Glutamatergic neuron (in vitro differentiated cells): ENCODE data around the gene GARIN5A. TPM values are rescaled to one million over a fixed set of nuclear protein-coding genes. Genes with fewer than 3 reads are reported as not detected.

Experiments used
- DNase-seq: peaks from one replicate; pipeline ENCODE4 v3.0.0; 2022
- H3K27ac Mint-ChIP-seq: one replicate; pipeline ENCODE4 v1.8.0; 2020; ENCODE audit warnings: mild to moderate bottlenecking, mixed read lengths, inconsistent platforms; ENCODE audit not compliant: unreplicated experiment
- H3K27me3 Mint-ChIP-seq: one replicate; pipeline ENCODE4 v1.8.0; 2020; ENCODE audit warnings: mild to moderate bottlenecking, moderate library complexity, mixed read lengths, inconsistent platforms; ENCODE audit not compliant: unreplicated experiment
- H3K36me3 Mint-ChIP-seq: one replicate; pipeline ENCODE4 v1.8.0; 2020; ENCODE audit warnings: mild to moderate bottlenecking, mixed read lengths, inconsistent platforms; ENCODE audit not compliant: unreplicated experiment
- H3K4me1 Mint-ChIP-seq: one replicate; pipeline ENCODE4 v1.8.0; 2020; ENCODE audit warnings: mild to moderate bottlenecking, low read depth, mixed read lengths, inconsistent platforms; ENCODE audit not compliant: unreplicated experiment
- H3K4me3 Mint-ChIP-seq: one replicate; pipeline ENCODE4 v1.8.0; 2020; ENCODE audit warnings: mild to moderate bottlenecking, mixed read lengths, inconsistent platforms; ENCODE audit not compliant: unreplicated experiment
- H3K9me3 Mint-ChIP-seq: one replicate; pipeline ENCODE4 v1.8.0; 2020; ENCODE audit warnings: mild to moderate bottlenecking, moderate library complexity, mixed read lengths, inconsistent platforms; ENCODE audit not compliant: unreplicated experiment
- total RNA-seq: library from RNA; stranded (reverse); fragmentation: NEBNext Ultra II Directional; extraction: Animal tissue kit (Norgen Biotek cat#: 25700); gene quantifications from one replicate; pipeline ENCODE4 v1.2.1, GENCODE V29; 2021; ENCODE audit not compliant: unreplicated experiment
- TF ChIP-seq, protein P1 (sequence below): fragments of 200-600 bp; sonication (generic); IDR thresholded peaks from one replicate; pipeline ENCODE4 v1.5.0; 2021; ENCODE audit not compliant: partially characterized antibody, unreplicated experiment

GARIN5A gene
- total RNA-seq, 1 donor from 2014 or later = 5.2 TPM

DNA sequence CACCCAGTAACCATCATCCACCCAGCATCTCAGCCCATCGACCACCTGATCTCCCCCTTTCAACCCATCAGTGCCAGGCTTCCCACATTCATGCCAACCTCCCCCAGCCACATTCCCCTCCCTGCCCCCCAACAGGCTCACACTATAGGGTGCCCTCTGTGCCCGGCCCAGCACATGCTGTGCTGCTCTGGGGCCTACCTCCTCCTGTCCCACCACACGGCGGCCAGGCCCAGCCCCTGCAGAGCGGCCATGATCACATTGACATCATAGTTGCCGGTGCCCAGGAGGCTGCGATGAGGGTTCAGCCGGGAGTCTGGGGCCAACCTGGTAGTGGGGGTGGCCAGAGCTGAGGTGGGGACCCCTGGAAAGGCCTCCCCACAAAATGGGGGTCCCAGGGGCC is 30.7 kb upstream of the GARIN5A start:
- no peak for DNase-seq
- H3K27me3 Mint-ChIP-seq = peaks cover 20% of the 10 kb centered on the region
- no peak overlapping the region for H3K4me3 Mint-ChIP-seq
- no peaks in the 10 kb centered on the region for H3K36me3 Mint-ChIP-seq
- TF ChIP-seq, protein P1, sequence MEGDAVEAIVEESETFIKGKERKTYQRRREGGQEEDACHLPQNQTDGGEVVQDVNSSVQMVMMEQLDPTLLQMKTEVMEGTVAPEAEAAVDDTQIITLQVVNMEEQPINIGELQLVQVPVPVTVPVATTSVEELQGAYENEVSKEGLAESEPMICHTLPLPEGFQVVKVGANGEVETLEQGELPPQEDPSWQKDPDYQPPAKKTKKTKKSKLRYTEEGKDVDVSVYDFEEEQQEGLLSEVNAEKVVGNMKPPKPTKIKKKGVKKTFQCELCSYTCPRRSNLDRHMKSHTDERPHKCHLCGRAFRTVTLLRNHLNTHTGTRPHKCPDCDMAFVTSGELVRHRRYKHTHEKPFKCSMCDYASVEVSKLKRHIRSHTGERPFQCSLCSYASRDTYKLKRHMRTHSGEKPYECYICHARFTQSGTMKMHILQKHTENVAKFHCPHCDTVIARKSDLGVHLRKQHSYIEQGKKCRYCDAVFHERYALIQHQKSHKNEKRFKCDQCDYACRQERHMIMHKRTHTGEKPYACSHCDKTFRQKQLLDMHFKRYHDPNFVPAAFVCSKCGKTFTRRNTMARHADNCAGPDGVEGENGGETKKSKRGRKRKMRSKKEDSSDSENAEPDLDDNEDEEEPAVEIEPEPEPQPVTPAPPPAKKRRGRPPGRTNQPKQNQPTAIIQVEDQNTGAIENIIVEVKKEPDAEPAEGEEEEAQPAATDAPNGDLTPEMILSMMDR = no peak
- peaks cover 15% of the 10 kb centered on the region for H3K9me3 Mint-ChIP-seq
- H3K27ac Mint-ChIP-seq = no peak overlapping the region
- peaks cover 10% of the 10 kb centered on the region for H3K4me1 Mint-ChIP-seq

DNA sequence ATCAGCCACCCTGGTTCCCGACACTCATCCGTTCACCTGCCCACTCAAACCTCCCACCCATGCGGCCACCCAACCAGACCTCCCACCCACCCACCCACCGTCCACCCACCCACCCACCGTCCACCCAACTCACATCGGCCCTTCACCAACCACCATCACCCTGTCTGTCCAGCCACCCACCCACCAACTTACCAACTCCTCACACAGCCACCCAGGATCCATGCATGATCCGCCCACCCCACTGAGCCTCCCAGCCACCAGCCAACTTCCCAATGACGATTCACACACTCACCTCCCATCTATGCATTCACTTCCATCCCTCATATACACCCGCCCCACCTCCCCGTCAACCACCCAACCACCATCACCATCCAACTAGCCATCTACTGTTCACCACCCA is 30.1 kb upstream of the GARIN5A start:
- Mint-ChIP-seq H3K9me3 (peaks cover 14% of the 10 kb centered on the region), H3K4me3 (no peak overlapping the region), H3K36me3 (no peaks in the 10 kb centered on the region), H3K27me3 (peaks cover 18% of the 10 kb centered on the region), H3K27ac (no peak overlapping the region), H3K4me1 (peaks cover 10% of the 10 kb centered on the region)
- TF ChIP-seq, protein P1 = no peak
- DNase-seq = no peak

DNA sequence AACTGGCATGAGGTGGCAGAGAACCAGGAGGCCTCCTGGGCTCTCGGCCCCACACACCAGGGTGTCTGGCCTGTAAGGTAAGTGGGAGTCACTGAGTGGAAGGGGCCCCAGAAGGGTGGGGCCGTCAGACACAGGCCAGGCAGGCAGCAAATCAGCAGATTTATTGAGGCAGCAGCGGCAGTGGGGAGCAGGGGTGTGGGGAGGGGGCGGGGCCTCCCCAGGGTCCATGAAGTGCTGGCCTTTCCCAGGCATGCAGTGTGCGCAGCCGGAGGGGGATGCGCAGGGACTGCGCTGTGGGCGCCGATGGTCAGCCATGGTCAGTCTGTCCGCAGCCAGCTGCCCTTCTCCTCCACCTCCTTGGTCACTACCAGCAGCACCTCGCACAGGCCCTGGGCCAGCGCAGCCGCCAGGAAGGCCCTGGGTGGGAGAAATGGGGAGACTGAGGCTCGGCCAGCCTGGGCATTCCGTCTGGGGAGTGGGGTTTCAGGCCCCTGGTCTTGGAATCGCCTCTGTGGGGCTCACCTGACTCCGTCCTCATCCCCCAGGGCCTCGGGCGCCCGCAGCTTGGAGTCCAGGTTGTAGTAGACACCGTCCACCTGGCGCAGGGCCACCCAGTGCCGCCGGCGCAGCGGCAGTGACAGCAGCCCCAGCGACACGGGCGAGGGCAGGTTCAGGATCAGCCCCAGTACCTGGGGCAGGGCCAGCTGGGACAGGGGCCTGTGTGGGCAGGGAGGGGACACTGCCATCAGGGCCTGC is 29.4 kb upstream of the GARIN5A start:
- TF ChIP-seq, protein P1 = no peak
- Mint-ChIP-seq H3K9me3 (peaks cover 10% of the 10 kb centered on the region), H3K36me3 (no peaks in the 10 kb centered on the region), H3K27me3 (peaks cover 13% of the 10 kb centered on the region), H3K4me1 (peaks cover 10% of the 10 kb centered on the region), H3K27ac (no peak overlapping the region), H3K4me3 (no peak overlapping the region)
- no peak for DNase-seq

DNA sequence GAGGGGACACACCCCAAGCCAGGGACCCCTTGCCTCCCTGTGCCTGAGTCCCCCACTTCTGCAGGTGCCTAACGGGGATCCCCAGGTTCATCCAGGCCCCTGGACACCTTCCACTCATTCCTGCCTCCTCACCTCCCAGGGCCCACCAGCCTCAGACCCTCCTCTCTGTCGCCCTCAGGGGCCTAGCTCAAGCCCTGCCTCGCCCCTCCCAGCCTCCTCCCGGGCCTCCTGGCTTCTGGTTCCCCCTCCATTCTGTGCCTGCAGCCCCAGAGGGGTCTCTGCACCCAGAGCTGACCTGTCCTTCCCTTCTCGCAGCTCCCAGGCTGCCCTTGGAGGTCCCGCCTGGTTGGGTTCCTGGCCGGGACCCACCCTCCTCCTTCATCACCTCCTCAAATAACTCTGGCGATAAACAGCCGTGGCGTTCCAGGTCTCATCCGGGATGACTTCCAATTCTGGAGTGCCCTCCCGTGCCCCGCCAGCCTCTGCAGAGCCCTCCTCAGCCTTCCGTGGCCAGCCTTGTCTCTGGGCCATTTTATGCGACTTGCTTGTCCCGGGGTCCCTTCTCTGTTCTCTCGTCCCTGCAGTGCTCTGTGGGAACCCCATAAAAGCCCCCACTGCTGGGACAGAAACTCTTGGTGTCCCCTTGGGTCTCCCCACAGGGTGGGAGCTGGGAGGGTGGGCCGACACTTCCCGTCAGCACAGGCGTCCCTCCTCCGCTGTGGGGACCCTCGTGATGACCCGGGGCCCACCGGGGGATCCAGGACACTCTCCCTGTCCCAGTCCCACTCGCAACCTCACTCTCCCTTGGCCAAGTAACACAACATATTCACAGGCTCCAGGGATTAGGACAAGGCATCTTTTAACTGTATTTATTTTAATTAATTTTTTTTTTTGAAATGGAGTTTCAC is 25.2 kb upstream of the GARIN5A start:
- Mint-ChIP-seq H3K36me3 (no peaks in the 10 kb centered on the region), H3K27ac (peak overlapping the region; percentile 38), H3K4me1 (peaks cover 2% of the 10 kb centered on the region), H3K9me3 (peaks cover 3% of the 10 kb centered on the region), H3K27me3 (peaks cover 2% of the 10 kb centered on the region), H3K4me3 (no peak overlapping the region)
- TF ChIP-seq, protein P1 = no peak
- DNase-seq = peak; percentile 25
